Upper lobe of left lung (tissue), 6 donors: ENCODE measurements around the gene ADAMTS16. TPM values are rescaled to one million over a fixed set of nuclear protein-coding genes. Genes with fewer than 3 reads are reported as not detected.

Source experiments
- ATAC-seq, 2 donors: fragments of 200-7000 bp; cut with Tn5 transposase; one replicate each; pipeline ENCODE4 v1.9.1; 2022; ENCODE audit warnings: mild to moderate bottlenecking in 2 of 2, moderate library complexity in 2 of 2; ENCODE audit not compliant: low FRiP score in 2 of 2
- DNase-seq, 2 donors: peaks; one replicate each; pipeline ENCODE4 v3.0.0-alpha.2; 2019 to 2020
- H3K27ac ChIP-seq, 4 donors: fragments of 200-600 bp; sonication (generic); one replicate each; pipeline ENCODE4 v1.5.1; 2016 to 2019
- H3K27me3 ChIP-seq, 4 donors: fragments of 200-600 bp; sonication (generic); one replicate each; pipeline ENCODE4 v1.5.1; 2017 to 2019
- H3K36me3 ChIP-seq, 4 donors: fragments of 200-600 bp; sonication (generic); one replicate each; pipeline ENCODE4 v1.5.1; 2016 to 2019
- H3K4me1 ChIP-seq, 4 donors: fragments of 200-600 bp; sonication (generic); one replicate each; pipeline ENCODE4 v1.5.1; 2018 to 2019
- H3K4me3 ChIP-seq, 4 donors: fragments of 200-600 bp; sonication (generic); one replicate each; pipeline ENCODE4 v1.5.1; 2017 to 2019; ENCODE audit warnings: mild to moderate bottlenecking in 2 of 4, moderate library complexity in 1 of 4
- H3K9me3 ChIP-seq, 4 donors: fragments of 200-600 bp; sonication (generic); one replicate each; pipeline ENCODE4 v1.5.1; 2018 to 2019
- EP300 ChIP-seq, 4 donors: sonication (generic); formaldehyde crosslinking; IDR thresholded peaks; one replicate each; pipeline ENCODE4 v1.5.1; 2017; ENCODE audit warnings: antibody characterized with exemption in 4 of 4, control low read depth in 2 of 4
- POLR2A ChIP-seq, 4 donors: fragments of 450-650 bp; IDR thresholded peaks; one replicate each; pipeline ENCODE4 v1.5.1; 2016 to 2017; ENCODE audit warnings: antibody characterized with exemption in 4 of 4, mild to moderate bottlenecking in 2 of 4
- POLR2AphosphoS5 ChIP-seq, 2 donors: sonication (generic); formaldehyde crosslinking; IDR thresholded peaks; one replicate each; pipeline ENCODE4 v1.5.1; 2017; ENCODE audit warnings: antibody characterized with exemption in 2 of 2
- WGBS, 2 donors: methylation state at CpG; one replicate each; pipeline ENCODE4 v1.1.5; 2017 to 2018; 5-methylcytosine and 5-hydroxymethylcytosine counted together
- total RNA-seq, 6 donors: library from RNA; depleted of rRNA in 4 of 6; stranded (reverse); fragments of >200 nt in 4 of 6; gene quantifications; one replicate each; pipeline versions ENCODE4 v1.1.0 to v1.2.1, GENCODE V29; 2016 to 2021
- TF ChIP-seq, protein P1 (sequence below), 6 experiments: fragments of 450-650 bp in 4 of 6; fragments of 200-600 bp in 2 of 6; sonication (generic) in 2 of 6; IDR thresholded peaks; one replicate each; pipeline ENCODE4 v1.5.1; 2016 to 2019; ENCODE audit warnings: antibody characterized with exemption in 6 of 6
- donor health status: DM: no; HTN: no; CAD: no; lungs with moderate emphysema.
- donor health status: DM: no; HTN: yes; CAD: no; lungs with severe emphysema.

The ADAMTS16 gene, protein sequence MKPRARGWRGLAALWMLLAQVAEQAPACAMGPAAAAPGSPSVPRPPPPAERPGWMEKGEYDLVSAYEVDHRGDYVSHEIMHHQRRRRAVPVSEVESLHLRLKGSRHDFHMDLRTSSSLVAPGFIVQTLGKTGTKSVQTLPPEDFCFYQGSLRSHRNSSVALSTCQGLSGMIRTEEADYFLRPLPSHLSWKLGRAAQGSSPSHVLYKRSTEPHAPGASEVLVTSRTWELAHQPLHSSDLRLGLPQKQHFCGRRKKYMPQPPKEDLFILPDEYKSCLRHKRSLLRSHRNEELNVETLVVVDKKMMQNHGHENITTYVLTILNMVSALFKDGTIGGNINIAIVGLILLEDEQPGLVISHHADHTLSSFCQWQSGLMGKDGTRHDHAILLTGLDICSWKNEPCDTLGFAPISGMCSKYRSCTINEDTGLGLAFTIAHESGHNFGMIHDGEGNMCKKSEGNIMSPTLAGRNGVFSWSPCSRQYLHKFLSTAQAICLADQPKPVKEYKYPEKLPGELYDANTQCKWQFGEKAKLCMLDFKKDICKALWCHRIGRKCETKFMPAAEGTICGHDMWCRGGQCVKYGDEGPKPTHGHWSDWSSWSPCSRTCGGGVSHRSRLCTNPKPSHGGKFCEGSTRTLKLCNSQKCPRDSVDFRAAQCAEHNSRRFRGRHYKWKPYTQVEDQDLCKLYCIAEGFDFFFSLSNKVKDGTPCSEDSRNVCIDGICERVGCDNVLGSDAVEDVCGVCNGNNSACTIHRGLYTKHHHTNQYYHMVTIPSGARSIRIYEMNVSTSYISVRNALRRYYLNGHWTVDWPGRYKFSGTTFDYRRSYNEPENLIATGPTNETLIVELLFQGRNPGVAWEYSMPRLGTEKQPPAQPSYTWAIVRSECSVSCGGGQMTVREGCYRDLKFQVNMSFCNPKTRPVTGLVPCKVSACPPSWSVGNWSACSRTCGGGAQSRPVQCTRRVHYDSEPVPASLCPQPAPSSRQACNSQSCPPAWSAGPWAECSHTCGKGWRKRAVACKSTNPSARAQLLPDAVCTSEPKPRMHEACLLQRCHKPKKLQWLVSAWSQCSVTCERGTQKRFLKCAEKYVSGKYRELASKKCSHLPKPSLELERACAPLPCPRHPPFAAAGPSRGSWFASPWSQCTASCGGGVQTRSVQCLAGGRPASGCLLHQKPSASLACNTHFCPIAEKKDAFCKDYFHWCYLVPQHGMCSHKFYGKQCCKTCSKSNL
- 1 to 10 TPM in 1 of 6 donors, under 1 TPM in 1, not detected in 4; 0.29 to 3.0 TPM for total RNA-seq

DNA sequence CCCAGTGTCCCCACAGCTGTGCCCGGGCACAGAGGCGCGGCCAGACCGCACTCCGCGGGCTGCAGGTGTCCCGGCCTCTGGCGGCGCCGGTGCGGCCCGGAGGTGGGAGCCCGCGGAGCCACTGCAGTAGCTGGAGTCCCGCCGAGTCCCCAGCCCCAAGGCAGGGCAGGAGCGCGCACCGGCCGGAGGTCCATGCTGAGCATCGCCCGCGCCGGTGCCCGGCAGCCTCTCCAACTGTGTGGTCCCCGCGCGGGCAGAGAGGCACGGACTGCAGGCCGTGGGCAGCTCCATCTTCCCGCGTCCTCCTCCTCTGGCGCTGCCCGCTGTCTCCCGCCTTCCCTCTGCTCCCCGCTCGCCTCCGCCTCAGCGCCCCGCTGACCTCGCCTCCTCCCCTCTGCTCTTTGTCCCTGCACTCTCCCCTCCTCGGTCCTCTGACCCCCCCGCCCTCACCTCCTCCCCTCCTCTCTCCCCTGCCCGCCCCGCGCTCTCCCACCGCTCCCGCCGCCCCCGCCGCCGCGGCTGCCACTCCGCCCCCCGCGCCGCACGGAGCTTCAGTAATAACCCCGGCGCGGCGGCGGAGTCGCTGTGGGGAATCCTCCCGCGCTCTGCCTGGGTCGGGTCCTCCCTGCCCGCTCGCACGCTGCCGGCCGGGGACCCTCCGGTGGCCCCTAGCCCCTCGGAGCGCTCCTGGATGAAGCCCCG lies at the start of gene ADAMTS16:
Gene ADAMTS16, plus strand, starts transcription at position 554 of the 702 bp plus-strand sequence. Its CDS starts 138 bp downstream, at position 692.
- TF ChIP-seq POLR2A (IDR thresholded peaks at IDR 0.05) (no peak), EP300 (IDR thresholded peaks at IDR 0.05) (no peak), POLR2AphosphoS5 (IDR thresholded peaks at IDR 0.05) (no peak)
- TF ChIP-seq, protein P1, sequence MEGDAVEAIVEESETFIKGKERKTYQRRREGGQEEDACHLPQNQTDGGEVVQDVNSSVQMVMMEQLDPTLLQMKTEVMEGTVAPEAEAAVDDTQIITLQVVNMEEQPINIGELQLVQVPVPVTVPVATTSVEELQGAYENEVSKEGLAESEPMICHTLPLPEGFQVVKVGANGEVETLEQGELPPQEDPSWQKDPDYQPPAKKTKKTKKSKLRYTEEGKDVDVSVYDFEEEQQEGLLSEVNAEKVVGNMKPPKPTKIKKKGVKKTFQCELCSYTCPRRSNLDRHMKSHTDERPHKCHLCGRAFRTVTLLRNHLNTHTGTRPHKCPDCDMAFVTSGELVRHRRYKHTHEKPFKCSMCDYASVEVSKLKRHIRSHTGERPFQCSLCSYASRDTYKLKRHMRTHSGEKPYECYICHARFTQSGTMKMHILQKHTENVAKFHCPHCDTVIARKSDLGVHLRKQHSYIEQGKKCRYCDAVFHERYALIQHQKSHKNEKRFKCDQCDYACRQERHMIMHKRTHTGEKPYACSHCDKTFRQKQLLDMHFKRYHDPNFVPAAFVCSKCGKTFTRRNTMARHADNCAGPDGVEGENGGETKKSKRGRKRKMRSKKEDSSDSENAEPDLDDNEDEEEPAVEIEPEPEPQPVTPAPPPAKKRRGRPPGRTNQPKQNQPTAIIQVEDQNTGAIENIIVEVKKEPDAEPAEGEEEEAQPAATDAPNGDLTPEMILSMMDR (IDR thresholded peaks at IDR 0.05), result no peak
- H3K4me1 ChIP-seq, result peaks cover 18 to 22% (median 21%) of the 10 kb centered on the region in 4 donors
- H3K27ac ChIP-seq, result no peak within 1 kb of the TSS
- peaks cover 0 to 20% (median 11%) of the 10 kb centered on the region in 4 donors for H3K27me3 ChIP-seq
- peak in 1 of 2 donors; percentile 80 for DNase-seq
- no peaks in the 10 kb centered on the region for H3K9me3 ChIP-seq
- 4 to 18% methylated on average over 3 to 46 of the region's 76 CpGs for WGBS, 2 donors
- peak in 1 of 2 donors; percentile 66 for ATAC-seq
- H3K4me3 ChIP-seq, result peak within 1 kb of the TSS in 3 of 4 donors; percentile 4 to 29 (median 26)
- no peaks in the 10 kb centered on the region for H3K36me3 ChIP-seq

GRCh38 chr5:5092149-5092548 lies 48.0 kb upstream of the ADAMTS16 start:
- Histone ChIP-seq H3K9me3 (no peaks in the 10 kb centered on the region), H3K27me3 (no peaks in the 10 kb centered on the region), H3K27ac (no peak overlapping the region), H3K36me3 (no peaks in the 10 kb centered on the region), H3K4me1 (no peaks in the 10 kb centered on the region), H3K4me3 (no peak overlapping the region)
- TF ChIP-seq POLR2A (IDR thresholded peaks at IDR 0.05) (no peak), EP300 (IDR thresholded peaks at IDR 0.05) (no peak), POLR2AphosphoS5 (IDR thresholded peaks at IDR 0.05) (no peak)
- TF ChIP-seq, protein P1 (IDR thresholded peaks at IDR 0.05), result no peak
- DNase-seq (no peak), ATAC-seq (peak in 1 of 2 donors; percentile 57)
- WGBS, 2 donors, result 0 to 65% methylated on average over 1 of the region's 1 CpG

DNA sequence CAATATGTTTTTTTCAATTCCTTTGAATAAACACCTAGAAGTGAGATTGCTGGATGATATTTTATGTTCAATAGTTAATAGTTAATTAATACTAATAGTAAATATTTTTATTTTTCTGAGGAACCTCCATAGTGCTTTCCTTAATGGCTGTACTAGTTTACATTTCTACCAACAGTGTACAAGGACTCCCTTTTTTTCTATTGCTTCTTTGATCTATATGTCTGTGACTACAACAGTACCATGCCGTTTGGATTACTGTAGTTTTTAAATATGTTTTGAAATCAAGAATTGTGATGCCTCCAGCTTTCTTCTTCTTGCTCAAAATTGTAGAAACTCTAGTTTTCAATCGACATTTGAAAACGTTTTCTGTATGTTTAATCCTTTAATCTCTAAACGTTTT lies 39.5 kb upstream of the ADAMTS16 start:
- H3K4me3 ChIP-seq, result no peak overlapping the region
- 75 to 80% methylated on average over 4 of the region's 4 CpGs for WGBS, 2 donors

More for the DNA sequence above, 39.5 kb upstream of the ADAMTS16 start:
- no peak overlapping the region for H3K27ac ChIP-seq
- peaks cover 0 to 3% (median 0%) of the 10 kb centered on the region in 4 donors for H3K9me3 ChIP-seq
- TF ChIP-seq POLR2A (IDR thresholded peaks at IDR 0.05), result no peak
- TF ChIP-seq EP300 (IDR thresholded peaks at IDR 0.05), result no peak
- TF ChIP-seq, protein P1 (IDR thresholded peaks at IDR 0.05), result no peak
- no peak for TF ChIP-seq POLR2AphosphoS5 (IDR thresholded peaks at IDR 0.05)
- H3K36me3 ChIP-seq, result no peaks in the 10 kb centered on the region
- ATAC-seq, result no peak
- H3K4me1 ChIP-seq, result no peaks in the 10 kb centered on the region
- H3K27me3 ChIP-seq, result no peaks in the 10 kb centered on the region
- no peak for DNase-seq
